ENCODE results near the gene TC2N. TPM values are rescaled to one million over a fixed set of nuclear protein-coding genes. Genes with fewer than 3 reads are reported as not detected.

The TC2N gene
- total and polyA plus RNA-seq, 12 donors = 0.89 to 28.4 (median 4.3) TPM

GRCh38 chr14:91778217-91778616, 89.1 kb downstream of the TC2N start:
- TF ChIP-seq CTCF (IDR thresholded peaks at IDR 0.05) (no peak), POLR2A (IDR thresholded peaks at IDR 0.05) (no peak)
- intact Hi-C loops (cut with DNase I) = no loop called here
- Histone ChIP-seq H3K9me3 (replicated peaks in 1 of 3) (peaks cover 0 to 4% (median 0%) of the 10 kb centered on the region in 3 donors), H3K4me3 (no peak overlapping the region), H3K27me3 (no peaks in the 10 kb centered on the region), H3K36me3 (replicated peaks in 1 of 2) (no peaks in the 10 kb centered on the region), H3K27ac (no peak overlapping the region), H3K4me1 (replicated peaks in 1 of 2) (no peaks in the 10 kb centered on the region)
- DNase-seq = no peak
- WGBS, 4 donors = 89 to 98% (median 95%) methylated on average over 2 of the region's 2 CpGs

GRCh38 chr14:91774140-91775096, 92.9 kb downstream of the TC2N start:
- WGBS, 4 donors = 60 to 70% (median 65%) methylated on average over 5 of the region's 5 CpGs
- TF ChIP-seq POLR2A (IDR thresholded peaks at IDR 0.05) (no peak), CTCF (IDR thresholded peaks at IDR 0.05) (no peak)
- no peaks in the 10 kb centered on the region for H3K9me3 ChIP-seq (replicated peaks in 1 of 3)
- no peaks in the 10 kb centered on the region for H3K27me3 ChIP-seq
- no peaks in the 10 kb centered on the region for H3K4me1 ChIP-seq (replicated peaks in 1 of 2)
- no peak overlapping the region for H3K27ac ChIP-seq
- H3K4me3 ChIP-seq = no peak overlapping the region
- DNase-seq = no peak
- intact Hi-C loops (cut with DNase I) = no loop called here
- no peaks in the 10 kb centered on the region for H3K36me3 ChIP-seq (replicated peaks in 1 of 2)

- Histone ChIP-seq H3K36me3 (replicated peaks in 1 of 2) (no peaks in the 10 kb centered on the region), H3K27ac (no peak overlapping the region), H3K27me3 (no peaks in the 10 kb centered on the region), H3K9me3 (replicated peaks in 1 of 3) (no peaks in the 10 kb centered on the region), H3K4me1 (replicated peaks in 1 of 2) (no peaks in the 10 kb centered on the region), H3K4me3 (no peak overlapping the region)
- intact Hi-C loops (cut with DNase I) = no loop called here
- DNase-seq = no peak
- no peak for TF ChIP-seq POLR2A (IDR thresholded peaks at IDR 0.05)
- no peak for TF ChIP-seq CTCF (IDR thresholded peaks at IDR 0.05)
- 73 to 75% (median 75%) methylated on average over 2 of the region's 2 CpGs for WGBS, 4 donors
These were observed 97.2 kb downstream of the TC2N start for GRCh38 chr14:91770185-91770584.

- Histone ChIP-seq H3K27ac (no peak overlapping the region), H3K9me3 (replicated peaks in 1 of 3) (no peaks in the 10 kb centered on the region), H3K27me3 (no peaks in the 10 kb centered on the region), H3K4me1 (replicated peaks in 1 of 2) (no peaks in the 10 kb centered on the region), H3K36me3 (replicated peaks in 1 of 2) (no peaks in the 10 kb centered on the region), H3K4me3 (no peak overlapping the region)
- TF ChIP-seq CTCF (IDR thresholded peaks at IDR 0.05) (no peak), POLR2A (IDR thresholded peaks at IDR 0.05) (no peak)
- WGBS, 4 donors = 30 to 47% (median 38%) methylated on average over 4 of the region's 4 CpGs
- intact Hi-C loops (cut with DNase I) = no loop called here
- DNase-seq = no peak
These were observed 111.6 kb downstream of the TC2N start for GRCh38 chr14:91755570-91756295.

Measured in adrenal gland (tissue), 12 donors.